HepG2 (cell line): Measurements from ENCODE around the gene SERINC5. TPM values are rescaled to one million over a fixed set of nuclear protein-coding genes. Genes with fewer than 3 reads are reported as not detected.

Source experiments
- ATAC-seq: fragments of 200-7000 bp; cut with Tn5 transposase; 3 replicates; pipeline ENCODE4 v1.9.1; 2020; ENCODE audit warnings: mild to moderate bottlenecking, moderate library complexity
- BruUV-seq: library from RNA; stranded (reverse); fragments of 400-500 nt; replicated peaks from 2 replicates; lab custom pipeline; 2021; lab: Mats Ljungman, UMichigan
- CTCF ChIA-PET: fragments of 300-600 bp; formaldehyde crosslinking; extraction: SDS; loops from one replicate; lab custom pipeline; 2021; ENCODE audit warnings: low total read pairs, inconsistent platforms, low intra/inter-chr PET ratio; lab: Yijun Ruan, JAX
- POLR2A ChIA-PET: fragments of 350-600 bp; sonication (Branson Sonifier 250); formaldehyde crosslinking; loops from one replicate; lab custom pipeline; 2020; ENCODE audit warnings: antibody characterized with exemption, inconsistent platforms; lab: Yijun Ruan, JAX
- DNase-seq: peaks from one replicate; pipeline ENCODE4 v3.0.0-alpha.2; 2015; ENCODE audit warnings: low spot score
- FAIRE-seq: peaks from 3 replicates; lab custom pipeline; 2011; peaks lifted over from hg19 to GRCh38; lab: Jason Lieb, UNC
- H2AFZ ChIP-seq: one replicate; pipeline ENCODE4 v1.6.1; 2011; ENCODE audit warnings: low read length, inconsistent platforms
- H3K27ac ChIP-seq: fragments of 300-600 bp; 3 replicates; pipeline ENCODE4 v1.8.0; 2011; ENCODE audit warnings: mixed run types, mild to moderate bottlenecking, mixed read lengths, low read length, inconsistent platforms; ENCODE audit not compliant: insufficient read depth; ENCODE audit errors: extremely low read length
- H3K27me3 ChIP-seq, 2 experiments: fragments of 200-600 bp in 1 of 2; 2 replicates in 1 of 2; 3 replicates in 1 of 2; pipeline versions ENCODE4 v1.6.0 to v1.8.0; 2011; ENCODE audit warnings: low read length in 2 of 2, mild to moderate bottlenecking in 2 of 2, moderate library complexity in 2 of 2, inconsistent platforms in 1 of 2; ENCODE audit not compliant: insufficient read depth in 2 of 2, control insufficient read depth in 1 of 2
- H3K36me3 ChIP-seq, 2 experiments: fragments of 200-600 bp in 1 of 2; replicated peaks in 1 of 2; 2 replicates in 1 of 2; 3 replicates in 1 of 2; pipeline versions ENCODE4 v1.5.1 to v1.8.0; 2011; ENCODE audit warnings: low read length in 2 of 2, inconsistent platforms in 1 of 2; ENCODE audit not compliant: insufficient read depth in 2 of 2, control insufficient read depth in 1 of 2
- H3K4me1 ChIP-seq: 2 replicates; pipeline ENCODE4 v1.5.1; 2012; ENCODE audit warnings: low read length, inconsistent platforms; ENCODE audit not compliant: insufficient read depth
- H3K4me2 ChIP-seq: 2 replicates; pipeline ENCODE4 v1.6.0; 2011; ENCODE audit warnings: low read depth, low read length, inconsistent platforms
- H3K4me3 ChIP-seq, 3 experiments: fragments of 200-600 bp in 1 of 3; sonication (generic), shearing (Covaris generic) in 1 of 3; replicated peaks in 1 of 3; 2 replicates each; pipeline ENCODE4 v1.5.1; 2011 to 2016; ENCODE audit warnings: low read length in 3 of 3, inconsistent platforms in 2 of 3, low read depth in 2 of 3, mild to moderate bottlenecking in 2 of 3, control low read depth in 1 of 3, mixed read lengths in 1 of 3; ENCODE audit not compliant: insufficient read depth in 1 of 3
- H3K79me2 ChIP-seq: one replicate; pipeline ENCODE4 v1.6.1; 2011; ENCODE audit warnings: low read length, inconsistent platforms; ENCODE audit not compliant: insufficient read depth
- H3K9ac ChIP-seq: 2 replicates; pipeline ENCODE4 v1.6.0; 2011; ENCODE audit warnings: mild to moderate bottlenecking, low read depth, low read length, inconsistent platforms; ENCODE audit not compliant: insufficient read depth
- H3K9me3 ChIP-seq: 2 replicates; pipeline ENCODE4 v1.5.1; 2012; ENCODE audit warnings: mild to moderate bottlenecking, low read length
- H4K20me1 ChIP-seq: 2 replicates; pipeline ENCODE4 v1.6.0; 2011; ENCODE audit warnings: inconsistent platforms, mild to moderate bottlenecking, low read length, moderate library complexity; ENCODE audit not compliant: insufficient read depth
- ARNT2 ChIP-seq: sonication (generic); formaldehyde crosslinking; IDR thresholded peaks from 2 replicates; pipeline ENCODE4 v1.8.0; 2022; ENCODE audit warnings: mild to moderate bottlenecking, low read depth, missing genetic modification reagents, moderate library complexity
- HHEX ChIP-seq: IDR thresholded peaks from 2 replicates; pipeline ENCODE4 v1.6.1; 2016; ENCODE audit warnings: control low read depth
- KDM5A ChIP-seq: fragments of 200-600 bp; sonication (generic); IDR thresholded peaks from 2 replicates; pipeline ENCODE4 v1.7.0; 2018; ENCODE audit warnings: antibody characterized with exemption, mild to moderate bottlenecking, low read length, borderline replicate concordance
- NONO ChIP-seq, 2 experiments: fragments of 450-650 bp in 1 of 2; sonication (generic) in 1 of 2; formaldehyde crosslinking in 1 of 2; IDR thresholded peaks in 1 of 2; conservative IDR thresholded peaks in 1 of 2; 2 replicates each; pipeline versions ENCODE4 v1.6.1 to v1.8.0; 2017 to 2022; ENCODE audit warnings: mild to moderate bottlenecking in 1 of 2, missing genetic modification reagents in 1 of 2, moderate library complexity in 1 of 2
- PHF20 ChIP-seq: sonication (generic); formaldehyde crosslinking; IDR thresholded peaks from 2 replicates; pipeline ENCODE4 v1.5.0; 2020; ENCODE audit warnings: mild to moderate bottlenecking, missing genetic modification reagents
- RARG ChIP-seq: sonication (generic); formaldehyde crosslinking; IDR thresholded peaks from 2 replicates; pipeline ENCODE4 v1.4.0; 2020; ENCODE audit warnings: low read depth, mild to moderate bottlenecking, missing genetic modification reagents
- SALL1 ChIP-seq: sonication (generic); formaldehyde crosslinking; IDR thresholded peaks from 2 replicates; pipeline ENCODE4 v1.8.0; 2022; ENCODE audit warnings: mild to moderate bottlenecking, missing genetic modification reagents
- TBX3 ChIP-seq: fragments of 450-650 bp; IDR thresholded peaks from 2 replicates; pipeline ENCODE4 v1.6.1; 2017; ENCODE audit warnings: antibody characterized with exemption, mild to moderate bottlenecking, inconsistent platforms, borderline replicate concordance
- TCF12 ChIP-seq, 2 experiments: fragments of 450-650 bp in 1 of 2; sonication (generic) in 1 of 2; formaldehyde crosslinking in 1 of 2; IDR thresholded peaks; 2 replicates each; pipeline versions ENCODE4 v1.6.1 to v1.8.0; 2017 to 2022; ENCODE audit warnings: antibody characterized with exemption in 1 of 2, mild to moderate bottlenecking in 1 of 2, missing genetic modification reagents in 1 of 2, moderate library complexity in 1 of 2
- TEAD3 ChIP-seq: optimal IDR thresholded peaks from 2 replicates; pipeline ENCODE3; 2016; ENCODE audit warnings: borderline replicate concordance
- THRA ChIP-seq: sonication (generic); formaldehyde crosslinking; IDR thresholded peaks from 2 replicates; pipeline ENCODE4 v1.4.0; 2020; ENCODE audit warnings: missing genetic modification reagents, borderline replicate concordance
- ZNF350 ChIP-seq: sonication (generic); formaldehyde crosslinking; IDR thresholded peaks from 2 replicates; pipeline ENCODE4 v1.4.0; 2020; ENCODE audit warnings: mild to moderate bottlenecking, low read depth, missing genetic modification reagents, borderline replicate concordance
- ZNF512 ChIP-seq: sonication (generic); formaldehyde crosslinking; IDR thresholded peaks from 2 replicates; pipeline ENCODE4 v1.4.0; 2020; ENCODE audit warnings: mild to moderate bottlenecking, missing genetic modification reagents
- ZNF543 ChIP-seq: sonication (generic); formaldehyde crosslinking; IDR thresholded peaks from 2 replicates; pipeline ENCODE4 v1.4.0; 2020; ENCODE audit warnings: mild to moderate bottlenecking, missing genetic modification reagents
- ZNF670 ChIP-seq: sonication (generic); formaldehyde crosslinking; IDR thresholded peaks from 2 replicates; pipeline ENCODE4 v1.8.0; 2022; ENCODE audit warnings: mild to moderate bottlenecking, missing genetic modification reagents, borderline replicate concordance
- ZNF713 ChIP-seq: sonication (generic); formaldehyde crosslinking; IDR thresholded peaks from 2 replicates; pipeline ENCODE4 v1.4.0; 2020; ENCODE audit warnings: mild to moderate bottlenecking, missing genetic modification reagents
- WGBS: methylation state at CpG from one replicate; pipeline ENCODE4 v1.1.6; 2017; ENCODE audit warnings: low lambda C conversion rate; 5-methylcytosine and 5-hydroxymethylcytosine counted together
- in situ Hi-C: cut with HindIII; loops from 2 replicates; pipeline ENCODE4 v1.10.0; 2017; ENCODE audit warnings: low pct_unique_long_range_greater_than_20kb; ENCODE audit not compliant: extremely low pct_ligation_motif_present
- intact Hi-C: fragments of 100-400 bp; cut with micrococcal nuclease; formaldehyde crosslinking; loops from one replicate; pipeline ENCODE4 v1.10.0; 2022; ENCODE audit not compliant: unreplicated experiment
- polyA plus RNA-seq, 8 experiments: library from polyadenylated mRNA; depleted of rRNA in 3 of 8; stranded (reverse) in 7 of 8; unstranded in 1 of 8; fragments of >200 nt; fragmentation: Illumina TruSeq in 4 of 8; extraction: Trizol in 4 of 8; gene quantifications; 2 replicates each; pipeline versions ENCODE4 v1.2.1 to v1.2.3, GENCODE V29; 2011 to 2016; ENCODE audit warnings: low read depth in 4 of 8, missing spikeins in 1 of 8, mixed read lengths in 1 of 8; ENCODE audit not compliant: insufficient read depth in 1 of 8
- total RNA-seq, 5 experiments: library from RNA; depleted of rRNA; stranded (reverse); fragments of >200 nt; fragmentation: Illumina TruSeq; extraction: Trizol; gene quantifications; 2 replicates each; pipeline ENCODE4 v1.2.3, GENCODE V29; 2016; ENCODE audit warnings: low read depth in 1 of 5
- TF ChIP-seq, protein P1 (sequence below): IDR thresholded peaks from 2 replicates; pipeline ENCODE4 v1.6.1; 2016; ENCODE audit warnings: missing compliant biosample characterization, missing genetic modification reagents, borderline replicate concordance
- TF ChIP-seq, protein P2 (sequence below): IDR thresholded peaks from 2 replicates; pipeline ENCODE4 v1.6.1; 2016; ENCODE audit warnings: mild to moderate bottlenecking, missing biosample characterization, missing genetic modification reagents

The SERINC5 gene
- total and polyA plus RNA-seq, 2 of the 13 experiments (the other 11 are each of a cell fraction or from before 2014, with no cell fraction given) = 17.3 to 22.8 TPM

- peaks cover 56% of the 10 kb centered on the region for H3K4me1 ChIP-seq
- H3K9ac ChIP-seq = no peak overlapping the region
- DNase-seq (no peak), ATAC-seq (no peak), FAIRE-seq (no peak)
- no peak overlapping the region for H3K27ac ChIP-seq
- BruUV-seq = no TSS peak
- in situ Hi-C loops (no loop called here), intact Hi-C loops (no loop called here)
- POLR2A ChIA-PET = interaction anchor here (4.3 kb wide), 1 partner anchor 13 kb away, joined by 48 read pairs; the partner anchor contains the start of gene SERINC5
- no peak overlapping the region for H3K4me3 ChIP-seq
- H3K9me3 ChIP-seq = peaks cover 9% of the 10 kb centered on the region
- WGBS = 100% methylated on average over 1 of the region's 1 CpG
- CTCF ChIA-PET = no interaction called here
- H3K36me3 ChIP-seq = peaks cover 0 to 6% of the 10 kb centered on the region in 2 experiments; a peak in 3 of 5 replicates
- no peaks in the 10 kb centered on the region for H3K27me3 ChIP-seq
- H4K20me1 ChIP-seq = peaks cover 9% of the 10 kb centered on the region
- H3K4me2 ChIP-seq = no peak overlapping the region
- no peak overlapping the region for H2AFZ ChIP-seq
- TF ChIP-seq ZNF713 (CRISPR knock-in tag) = no peak
- no peak for TF ChIP-seq ZNF543 (CRISPR knock-in tag)
- no peak for TF ChIP-seq NONO (IDR thresholded peaks at IDR 0.05)
- no peak for TF ChIP-seq NONO (CRISPR knock-in tag; conservative IDR thresholded peaks at IDR 0.05)
- no peak for TF ChIP-seq HHEX
- TF ChIP-seq ARNT2 (CRISPR knock-in tag) = no peak
- no peak for TF ChIP-seq ZNF670
- TF ChIP-seq, protein P1, sequence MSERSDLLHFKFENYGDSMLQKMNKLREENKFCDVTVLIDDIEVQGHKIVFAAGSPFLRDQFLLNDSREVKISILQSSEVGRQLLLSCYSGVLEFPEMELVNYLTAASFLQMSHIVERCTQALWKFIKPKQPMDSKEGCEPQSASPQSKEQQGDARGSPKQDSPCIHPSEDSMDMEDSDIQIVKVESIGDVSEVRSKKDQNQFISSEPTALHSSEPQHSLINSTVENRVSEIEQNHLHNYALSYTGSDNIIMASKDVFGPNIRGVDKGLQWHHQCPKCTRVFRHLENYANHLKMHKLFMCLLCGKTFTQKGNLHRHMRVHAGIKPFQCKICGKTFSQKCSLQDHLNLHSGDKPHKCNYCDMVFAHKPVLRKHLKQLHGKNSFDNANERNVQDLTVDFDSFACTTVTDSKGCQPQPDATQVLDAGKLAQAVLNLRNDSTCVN (CRISPR knock-in tag) = no peak
- no peak for TF ChIP-seq ZNF512 (CRISPR knock-in tag)
- TF ChIP-seq ZNF350 (CRISPR knock-in tag) = no peak
- no peak for TF ChIP-seq KDM5A
- TF ChIP-seq PHF20 (CRISPR knock-in tag) = no peak
- no peak for TF ChIP-seq RARG (CRISPR knock-in tag)
- TF ChIP-seq TEAD3 (CRISPR knock-in tag) = no peak
- no peak for TF ChIP-seq SALL1 (CRISPR knock-in tag)
- TF ChIP-seq TCF12 (IDR thresholded peaks at IDR 0.05) = no peak
- TF ChIP-seq TCF12 (CRISPR knock-in tag; IDR thresholded peaks at IDR 0.05) = no peak
- TF ChIP-seq TBX3 = no peak
- TF ChIP-seq, protein P2, sequence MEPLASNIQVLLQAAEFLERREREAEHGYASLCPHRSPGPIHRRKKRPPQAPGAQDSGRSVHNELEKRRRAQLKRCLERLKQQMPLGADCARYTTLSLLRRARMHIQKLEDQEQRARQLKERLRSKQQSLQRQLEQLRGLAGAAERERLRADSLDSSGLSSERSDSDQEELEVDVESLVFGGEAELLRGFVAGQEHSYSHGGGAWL (CRISPR knock-in tag) = no peak
- no peak for TF ChIP-seq THRA (CRISPR knock-in tag)
- peaks cover 83% of the 10 kb centered on the region for H3K79me2 ChIP-seq
Observed at GRCh38 chr5:80243567-80243966, 12.3 kb downstream of the SERINC5 start.
